ENCODE measurements around the gene BGN.

BGN gene

DNA sequence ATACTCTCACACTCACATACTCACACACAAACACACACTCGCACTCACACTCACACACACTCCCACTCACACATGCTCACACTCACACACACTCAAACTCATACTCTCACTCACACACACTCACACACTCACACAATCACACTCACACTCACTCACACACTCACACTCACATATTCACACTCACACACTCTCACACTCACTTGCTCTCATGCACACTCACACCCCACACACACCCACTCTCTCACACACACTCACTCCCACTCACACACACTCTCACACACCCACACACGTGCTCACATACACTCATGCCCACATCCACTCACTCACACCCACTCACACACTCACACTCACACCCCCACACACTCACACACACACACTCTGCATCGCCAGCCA is 17.7 kb downstream of the BGN start:
- TF ChIP-seq, protein P1, sequence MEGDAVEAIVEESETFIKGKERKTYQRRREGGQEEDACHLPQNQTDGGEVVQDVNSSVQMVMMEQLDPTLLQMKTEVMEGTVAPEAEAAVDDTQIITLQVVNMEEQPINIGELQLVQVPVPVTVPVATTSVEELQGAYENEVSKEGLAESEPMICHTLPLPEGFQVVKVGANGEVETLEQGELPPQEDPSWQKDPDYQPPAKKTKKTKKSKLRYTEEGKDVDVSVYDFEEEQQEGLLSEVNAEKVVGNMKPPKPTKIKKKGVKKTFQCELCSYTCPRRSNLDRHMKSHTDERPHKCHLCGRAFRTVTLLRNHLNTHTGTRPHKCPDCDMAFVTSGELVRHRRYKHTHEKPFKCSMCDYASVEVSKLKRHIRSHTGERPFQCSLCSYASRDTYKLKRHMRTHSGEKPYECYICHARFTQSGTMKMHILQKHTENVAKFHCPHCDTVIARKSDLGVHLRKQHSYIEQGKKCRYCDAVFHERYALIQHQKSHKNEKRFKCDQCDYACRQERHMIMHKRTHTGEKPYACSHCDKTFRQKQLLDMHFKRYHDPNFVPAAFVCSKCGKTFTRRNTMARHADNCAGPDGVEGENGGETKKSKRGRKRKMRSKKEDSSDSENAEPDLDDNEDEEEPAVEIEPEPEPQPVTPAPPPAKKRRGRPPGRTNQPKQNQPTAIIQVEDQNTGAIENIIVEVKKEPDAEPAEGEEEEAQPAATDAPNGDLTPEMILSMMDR (IDR thresholded peaks at IDR 0.05; ENCODE audit: low read depth, low read length): no peak
- no peak for DNase-seq (ENCODE audit: extremely low read depth, low read depth)

DNA sequence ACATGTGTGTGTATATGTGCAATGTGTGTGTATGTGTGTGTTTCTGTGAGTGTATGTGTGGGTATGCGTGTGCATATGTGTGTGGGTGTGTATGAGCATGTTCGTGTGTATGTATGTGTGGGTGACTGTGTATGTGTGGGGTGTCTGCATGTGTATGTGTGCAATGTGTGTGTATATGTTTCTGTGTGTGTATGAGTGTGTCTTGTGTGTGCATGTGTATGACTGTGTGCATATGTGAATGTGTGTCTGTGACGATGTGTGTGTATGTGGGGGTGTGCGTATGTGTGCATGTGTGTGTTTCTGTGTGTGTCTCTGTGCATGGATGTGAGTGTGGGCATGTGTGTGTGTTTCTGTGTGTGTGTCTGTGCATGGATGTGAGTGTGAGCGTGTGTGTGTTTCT is 18.5 kb downstream of the BGN start:
- TF ChIP-seq, protein P1 (IDR thresholded peaks at IDR 0.05; ENCODE audit: low read depth, low read length): no peak
- no peak for DNase-seq (ENCODE audit: extremely low read depth, low read depth)

DNA sequence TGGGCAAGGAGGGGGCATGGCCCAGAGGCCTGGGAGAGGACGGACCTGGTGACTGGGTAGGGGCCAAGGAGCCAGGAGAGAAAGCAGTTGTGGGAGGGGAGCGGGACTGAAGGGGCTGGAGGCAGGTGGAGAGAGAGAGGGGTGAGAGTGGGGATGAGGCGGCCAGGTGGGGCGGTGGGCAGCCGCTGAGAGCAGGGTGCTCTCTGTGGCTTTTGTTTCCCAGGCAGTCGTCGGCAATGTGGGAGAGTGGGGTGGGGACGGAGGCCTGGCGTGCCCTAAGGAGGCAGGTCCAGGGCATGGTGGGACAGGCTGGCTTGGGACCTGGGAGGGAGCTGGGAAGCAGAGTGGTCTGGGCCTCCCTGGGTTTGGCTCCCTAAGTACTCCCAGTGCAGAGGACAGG is 19.5 kb downstream of the BGN start:
- TF ChIP-seq, protein P1 (IDR thresholded peaks at IDR 0.05; ENCODE audit: low read depth, low read length): no peak
- DNase-seq (ENCODE audit: extremely low read depth, low read depth): no peak

DNA sequence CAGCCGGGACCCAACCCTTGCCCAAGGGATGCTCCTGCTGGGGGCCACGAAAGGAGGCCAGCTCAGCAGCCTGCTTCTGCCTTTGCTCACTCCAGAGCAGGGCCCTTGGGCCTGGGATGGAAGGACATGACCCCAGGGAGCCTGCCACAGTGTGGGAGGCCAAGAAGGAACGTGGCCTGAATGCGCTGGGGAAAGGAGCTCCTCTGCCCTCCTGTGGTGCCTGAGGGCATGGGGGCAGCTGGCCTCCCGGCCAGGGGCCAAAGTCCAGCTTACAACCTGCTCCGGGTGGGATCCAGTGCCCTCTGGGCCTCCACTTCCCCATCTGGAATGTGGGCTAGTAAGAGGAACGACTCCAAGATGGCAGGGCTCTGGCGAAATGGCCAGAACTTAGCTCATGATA is 20.7 kb downstream of the BGN start:
- TF ChIP-seq, protein P1 (IDR thresholded peaks at IDR 0.05; ENCODE audit: low read depth, low read length): no peak
- no peak for DNase-seq (ENCODE audit: extremely low read depth, low read depth)

DNA sequence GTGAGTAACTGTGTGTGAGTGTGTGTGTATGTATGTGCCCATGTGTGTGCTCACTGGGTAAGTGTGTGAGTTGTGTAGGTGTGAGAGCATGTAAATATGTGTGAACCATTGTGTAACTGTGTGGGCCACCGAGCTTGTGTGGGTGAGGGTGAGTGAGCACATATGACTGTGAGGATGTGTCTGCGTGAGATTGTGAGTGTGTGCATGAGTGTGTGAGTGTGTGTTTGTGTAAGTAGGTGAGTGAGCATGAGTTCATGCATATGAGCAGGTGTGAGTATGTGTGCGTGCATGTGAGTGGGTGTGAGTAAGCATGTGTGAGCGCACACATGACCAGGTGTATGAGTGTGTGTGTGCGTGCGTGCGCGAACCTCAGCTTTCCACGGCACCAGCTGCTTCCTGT is 21.3 kb downstream of the BGN start:
- no peak for DNase-seq (ENCODE audit: extremely low read depth, low read depth)
- TF ChIP-seq, protein P1 (IDR thresholded peaks at IDR 0.05; ENCODE audit: low read depth, low read length): no peak

DNA sequence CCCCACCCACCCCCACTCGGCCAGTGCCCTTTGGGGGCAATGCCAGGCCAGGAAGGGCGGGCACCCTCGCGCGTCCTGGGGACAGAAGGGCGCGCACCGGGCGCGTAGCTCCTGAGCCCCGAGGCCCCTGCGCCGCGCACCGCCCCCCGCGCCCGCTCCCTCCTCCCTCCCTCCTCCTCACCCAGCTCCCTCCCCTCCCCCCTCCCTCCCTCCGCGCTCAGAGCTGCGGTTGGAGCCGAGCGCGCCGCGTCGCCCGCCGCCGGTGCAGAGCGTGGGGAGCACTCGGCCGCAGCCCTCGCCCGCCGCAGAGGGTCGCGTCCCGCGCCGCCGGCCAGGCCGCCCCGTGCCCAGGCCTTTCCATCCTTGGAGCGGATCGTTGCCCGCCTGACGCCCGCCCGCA is 22.6 kb downstream of the BGN start, which contains the start of gene ATP2B3:
ATP2B3 (plus strand) TSS at position 220 of the 400 bp plus-strand sequence. CDS start 18,606 bp downstream, outside the sequence.
- TF ChIP-seq, protein P1 (IDR thresholded peaks at IDR 0.05; ENCODE audit: low read depth, low read length): no peak
- DNase-seq (ENCODE audit: extremely low read depth, low read depth): no peak

DNA sequence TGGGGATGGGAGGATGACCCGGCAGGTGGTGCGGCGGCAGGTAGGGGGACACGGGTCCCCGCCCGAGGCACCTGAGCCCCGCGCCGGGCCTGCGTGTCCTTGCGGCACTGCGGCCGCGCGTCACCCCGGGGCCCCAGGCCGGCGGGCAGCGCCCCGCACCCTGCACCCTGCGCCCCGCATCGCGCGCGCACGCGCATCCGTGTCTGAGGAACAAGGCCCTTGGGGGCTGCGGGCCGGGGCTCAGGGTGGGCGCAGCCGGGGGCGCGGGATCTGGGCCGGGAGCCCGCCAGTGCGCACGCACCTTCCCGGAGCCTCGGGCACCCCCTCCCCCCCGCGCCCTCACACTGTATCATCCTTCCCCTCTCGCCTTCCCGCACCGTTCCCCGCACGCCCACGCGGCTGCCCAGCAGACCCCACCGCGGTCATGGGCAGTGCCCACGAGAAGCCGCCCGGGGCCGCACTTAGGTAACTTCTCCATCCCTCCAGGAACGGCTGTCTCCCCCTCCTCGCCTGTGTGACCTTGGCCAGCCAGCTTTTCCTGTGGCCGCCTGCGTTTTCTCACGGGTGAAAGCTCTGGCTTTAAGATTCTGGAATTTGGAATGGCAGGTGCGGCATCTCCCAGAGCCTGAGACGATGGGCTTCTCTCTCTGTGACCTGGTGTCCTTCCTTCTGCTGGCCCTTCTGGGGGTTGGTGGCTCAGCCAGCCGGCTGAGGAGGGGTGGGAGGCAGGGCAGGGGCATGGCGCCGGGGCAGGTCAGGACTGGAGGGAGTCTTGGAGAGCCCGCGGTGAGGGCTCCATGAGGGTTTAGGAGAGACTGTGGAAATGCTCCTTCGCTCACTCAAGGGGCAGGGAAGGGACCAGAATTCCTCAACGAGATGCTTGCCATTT is 23.4 kb downstream of the BGN start:
- TF ChIP-seq, protein P1 (IDR thresholded peaks at IDR 0.05; ENCODE audit: low read depth, low read length): no peak
- no peak for DNase-seq (ENCODE audit: extremely low read depth, low read depth)

Data from AG09319 (cell line).